Panc1 (cell line): Measurements from ENCODE around the gene SCYGR7.

Experiments used
- CTCF ChIP-seq: fragments of 450-650 bp; IDR thresholded peaks from 2 replicates; pipeline ENCODE4 v1.5.1; 2017; ENCODE audit warnings: mild to moderate bottlenecking
- SIN3A ChIP-seq: IDR thresholded peaks from 2 replicates; pipeline ENCODE4 v1.6.1; 2012; ENCODE audit warnings: low read depth, mild to moderate bottlenecking, low read length, moderate library complexity, borderline replicate concordance; ENCODE audit not compliant: insufficient read depth

DNA sequence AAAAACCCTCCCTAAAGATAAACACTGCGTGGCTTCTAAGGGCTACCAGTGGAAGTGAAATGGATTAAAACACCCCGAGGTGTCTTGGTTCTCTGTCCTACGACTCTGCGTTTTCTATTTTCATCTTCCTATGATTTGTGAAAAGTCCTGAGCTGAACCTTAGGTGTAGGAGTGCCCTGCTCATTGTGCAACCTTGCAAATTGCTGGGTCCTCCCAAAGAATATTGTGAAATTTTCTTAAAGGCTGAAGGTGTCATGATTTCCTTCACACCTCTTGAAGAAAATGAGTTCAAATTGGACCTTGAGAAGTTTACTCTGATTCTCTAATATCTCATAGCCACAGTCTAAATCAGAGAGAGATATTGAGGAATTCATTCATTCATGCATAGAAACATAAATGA, 8.5 kb upstream of the SCYGR7 start:
- TF ChIP-seq CTCF (no peak), SIN3A (no peak)
